Measurements from ENCODE around the gene GPHA2. TPM values are rescaled to one million over a fixed set of nuclear protein-coding genes. Genes with fewer than 3 reads are reported as not detected.

Gene GPHA2
- polyA plus RNA-seq, 2 of the 4 experiments (the other 2 are of a cell fraction), result not detected

DNA sequence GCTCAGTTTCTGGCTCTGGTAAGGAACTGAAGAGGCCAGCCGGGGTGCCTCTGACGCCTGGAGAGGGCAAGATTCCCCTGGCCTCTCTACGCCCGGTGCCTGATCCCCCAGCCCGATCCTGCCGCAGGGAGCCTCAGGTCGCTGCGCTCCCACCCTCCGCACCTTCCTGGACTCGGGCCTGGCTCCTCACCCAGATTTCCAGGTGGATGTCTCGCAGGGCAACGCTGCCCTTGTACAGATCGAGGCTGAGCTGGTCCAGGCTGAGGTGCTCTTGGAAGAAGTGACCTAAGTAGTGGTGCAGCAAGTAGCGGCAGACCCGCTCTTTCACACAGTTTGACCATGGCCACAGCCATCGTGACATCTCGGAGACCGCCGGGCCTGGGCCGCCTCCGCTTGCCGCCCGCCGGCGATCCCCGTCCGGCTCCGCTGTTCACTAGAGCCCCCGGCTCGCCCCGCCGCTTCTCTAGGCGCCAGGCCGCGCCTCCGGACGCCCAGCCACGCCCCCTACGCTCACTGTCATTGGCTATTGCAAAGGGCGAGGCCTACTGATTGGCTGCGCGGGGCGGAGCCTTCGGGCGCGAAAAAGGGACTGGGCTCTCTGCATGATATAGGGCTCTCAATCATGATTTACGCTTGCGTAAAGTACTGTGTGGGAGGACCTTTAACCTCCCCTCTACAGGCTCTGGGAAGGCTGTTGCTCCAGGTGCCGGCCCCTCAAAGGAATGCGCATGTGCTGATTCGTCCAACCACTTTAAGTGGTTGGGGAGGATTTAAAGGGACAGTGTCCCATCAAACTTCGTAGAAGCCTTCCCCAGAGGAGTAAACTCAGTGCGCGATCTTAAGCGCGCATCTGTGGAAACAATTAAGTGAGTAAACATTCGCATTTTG is 18.7 kb downstream of the GPHA2 start, which contains the start of gene ATG2A (continued):
- TF ChIP-seq MAFK (IDR thresholded peaks at IDR 0.05; ENCODE audit: partially characterized antibody) (no peak), PHF8 (IDR thresholded peaks at IDR 0.05; ENCODE audit: borderline replicate concordance, low read depth) (peak; percentile 85; the same call in 1 of the 2 replicates), HEYL (CRISPR knock-in tag; IDR thresholded peaks at IDR 0.05) (no peak), HOXB13 (CRISPR knock-in tag; IDR thresholded peaks at IDR 0.05; ENCODE audit: low read depth) (no peak)
- TF ChIP-seq, protein P1, sequence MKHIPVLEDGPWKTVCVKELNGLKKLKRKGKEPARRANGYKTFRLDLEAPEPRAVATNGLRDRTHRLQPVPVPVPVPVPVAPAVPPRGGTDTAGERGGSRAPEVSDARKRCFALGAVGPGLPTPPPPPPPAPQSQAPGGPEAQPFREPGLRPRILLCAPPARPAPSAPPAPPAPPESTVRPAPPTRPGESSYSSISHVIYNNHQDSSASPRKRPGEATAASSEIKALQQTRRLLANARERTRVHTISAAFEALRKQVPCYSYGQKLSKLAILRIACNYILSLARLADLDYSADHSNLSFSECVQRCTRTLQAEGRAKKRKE (CRISPR knock-in tag; IDR thresholded peaks at IDR 0.05; ENCODE audit: low read depth), result no peak
- TF ChIP-seq, protein P2, sequence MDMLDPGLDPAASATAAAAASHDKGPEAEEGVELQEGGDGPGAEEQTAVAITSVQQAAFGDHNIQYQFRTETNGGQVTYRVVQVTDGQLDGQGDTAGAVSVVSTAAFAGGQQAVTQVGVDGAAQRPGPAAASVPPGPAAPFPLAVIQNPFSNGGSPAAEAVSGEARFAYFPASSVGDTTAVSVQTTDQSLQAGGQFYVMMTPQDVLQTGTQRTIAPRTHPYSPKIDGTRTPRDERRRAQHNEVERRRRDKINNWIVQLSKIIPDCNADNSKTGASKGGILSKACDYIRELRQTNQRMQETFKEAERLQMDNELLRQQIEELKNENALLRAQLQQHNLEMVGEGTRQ (IDR thresholded peaks at IDR 0.05), result no peak

DNA sequence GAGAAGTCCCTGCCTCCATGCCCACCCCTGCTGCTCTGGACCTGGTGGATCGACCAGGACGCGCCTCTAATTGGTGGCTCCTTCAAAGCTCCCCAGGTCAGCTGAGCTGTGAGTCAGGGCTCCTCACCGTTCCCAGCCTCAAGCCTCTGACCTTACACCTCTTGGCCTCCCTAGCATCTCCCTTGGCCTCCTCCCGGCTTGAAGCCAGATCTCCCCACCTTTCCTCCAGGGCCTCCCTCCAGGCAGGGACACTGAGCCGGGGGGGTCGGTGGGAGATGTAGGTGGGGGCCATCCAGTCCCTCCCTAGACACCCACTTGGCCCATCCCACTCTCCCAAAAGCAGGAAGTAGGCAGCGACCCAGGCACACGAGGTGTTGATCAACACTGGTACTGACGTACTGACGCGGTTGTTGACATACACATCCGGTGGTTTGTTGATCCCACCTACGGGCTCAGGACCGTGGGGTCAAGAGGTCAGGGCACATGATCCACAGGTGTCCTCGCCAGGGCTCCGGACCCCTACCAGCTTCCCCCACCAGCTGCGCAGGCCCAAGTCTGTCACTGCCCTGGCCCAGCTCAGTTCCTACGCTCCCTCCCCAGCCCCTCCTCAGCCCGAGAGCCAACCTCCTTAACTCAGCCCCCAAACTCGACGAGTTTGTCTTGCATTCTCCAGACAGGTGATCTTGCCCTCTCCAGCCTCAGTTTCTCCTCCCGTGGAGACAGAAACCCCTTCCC is 19.5 kb downstream of the GPHA2 start:
- no peak for FAIRE-seq
- peak overlapping the region; percentile 70 for H3K4me3 ChIP-seq
- H3K9me3 ChIP-seq, result no peaks in the 10 kb centered on the region
- peak; percentile 65 to 76 for DNase-seq (ENCODE audit: low read depth in 1 of 2, low spot score in 1 of 2)
- ChIA-PET POLR2A (no interaction called here), CTCF (interaction anchor here (0.5 to 14.9 kb wide), 8 partner anchors 21 to 117 kb away, joined by 3 to 132 read pairs (median 5); partner anchors contain the start of gene ARL2)
- 15% methylated on average over 17 of the region's 23 CpGs for WGBS (ENCODE audit: missing lambda C conversion rate)
- peak overlapping the region; percentile 85 for H3K4me2 ChIP-seq
- TF ChIP-seq HEYL (CRISPR knock-in tag; IDR thresholded peaks at IDR 0.05) (no peak), FOSL2 (IDR thresholded peaks at IDR 0.05) (no peak), FOSL2 (CRISPR knock-in tag; IDR thresholded peaks at IDR 0.05) (0 out of 2 replicates have a peak, but pooled peaks have one; percentile 3), POLR2A (IDR thresholded peaks at IDR 0.05; ENCODE audit: low read length) (no peak), NR3C1 (IDR thresholded peaks at IDR 0.05) (no peak), HOXA7 (CRISPR knock-in tag; IDR thresholded peaks at IDR 0.05) (no peak), RARB (CRISPR knock-in tag; IDR thresholded peaks at IDR 0.05) (no peak), NFE2L2 (conservative IDR thresholded peaks at IDR 0.05; ENCODE audit: low read length) (no peak), CBX2 (IDR thresholded peaks at IDR 0.05; ENCODE audit: borderline replicate concordance, low read depth) (no peak), EHF (CRISPR knock-in tag; IDR thresholded peaks at IDR 0.05) (peak; percentile 26; the same call in 1 of the 2 replicates), ZFP36 (IDR thresholded peaks at IDR 0.05; ENCODE audit: borderline replicate concordance, partially characterized antibody) (no peak), HDAC2 (IDR thresholded peaks at IDR 0.05) (no peak), MYC (IDR thresholded peaks at IDR 0.05; ENCODE audit: borderline replicate concordance, low read length) (no peak), RCOR1 (IDR thresholded peaks at IDR 0.05; ENCODE audit: low read depth, low read length) (no peak), ZSCAN20 (CRISPR knock-in tag; IDR thresholded peaks at IDR 0.05) (no peak), SMC3 (IDR thresholded peaks at IDR 0.05) (no peak), JUN (IDR thresholded peaks at IDR 0.05) (0 out of 5 replicates have a peak, but pooled peaks of 1 of the 2 experiments have one; percentile 14), ZNF302 (CRISPR knock-in tag; IDR thresholded peaks at IDR 0.05) (no peak)
- TF ChIP-seq, protein P3, sequence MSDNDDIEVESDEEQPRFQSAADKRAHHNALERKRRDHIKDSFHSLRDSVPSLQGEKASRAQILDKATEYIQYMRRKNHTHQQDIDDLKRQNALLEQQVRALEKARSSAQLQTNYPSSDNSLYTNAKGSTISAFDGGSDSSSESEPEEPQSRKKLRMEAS (IDR thresholded peaks at IDR 0.05), result peak; percentile 63
- peak overlapping the region; percentile 77 to 91 for H3K27ac ChIP-seq
- peaks cover 15% of the 10 kb centered on the region for H3K4me1 ChIP-seq
- ATAC-seq, result peak; percentile 47 to 48; a peak in 4 of 6 replicates
